Measurements from ENCODE around the gene LSM8. TPM values are rescaled to one million over a fixed set of nuclear protein-coding genes. Genes with fewer than 3 reads are reported as not detected.
"Not testable (repeated sequence)": the region's sequence is repeated elsewhere in the genome, so short reads cannot be mapped to it uniquely, and the experiment has no call there.

The LSM8 gene
- total RNA-seq, 1 donor from 2014 or later: 36.4 TPM

DNA sequence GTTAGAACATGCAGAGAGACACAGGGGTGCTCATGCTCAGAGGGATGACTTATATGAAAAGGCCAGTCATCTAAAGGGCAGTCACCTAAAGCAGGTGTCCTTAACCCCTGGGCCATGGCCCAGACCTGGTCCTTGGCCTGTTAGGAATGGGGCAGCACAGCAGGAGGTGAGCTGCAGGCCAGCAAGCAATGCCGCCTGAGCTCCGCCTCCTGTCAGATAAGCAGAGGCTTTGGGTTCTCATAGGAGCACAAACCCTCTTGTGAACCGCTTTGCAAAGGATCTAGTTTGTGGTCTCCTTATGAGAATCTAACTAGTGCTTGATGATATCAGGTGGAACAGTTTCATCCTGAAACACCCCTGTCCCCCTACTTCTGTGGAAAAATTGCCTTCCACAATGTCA, 55.0 kb downstream of the LSM8 start:
- H3K4me3 Mint-ChIP-seq: no peak overlapping the region
- no peaks in the 10 kb centered on the region for H3K36me3 Mint-ChIP-seq
- H3K9me3 Mint-ChIP-seq: no peaks in the 10 kb centered on the region
- no peak for DNase-seq (ENCODE audit: low spot score in 2 of 2, unreplicated experiment in 2 of 2)
- TF ChIP-seq, protein P1, sequence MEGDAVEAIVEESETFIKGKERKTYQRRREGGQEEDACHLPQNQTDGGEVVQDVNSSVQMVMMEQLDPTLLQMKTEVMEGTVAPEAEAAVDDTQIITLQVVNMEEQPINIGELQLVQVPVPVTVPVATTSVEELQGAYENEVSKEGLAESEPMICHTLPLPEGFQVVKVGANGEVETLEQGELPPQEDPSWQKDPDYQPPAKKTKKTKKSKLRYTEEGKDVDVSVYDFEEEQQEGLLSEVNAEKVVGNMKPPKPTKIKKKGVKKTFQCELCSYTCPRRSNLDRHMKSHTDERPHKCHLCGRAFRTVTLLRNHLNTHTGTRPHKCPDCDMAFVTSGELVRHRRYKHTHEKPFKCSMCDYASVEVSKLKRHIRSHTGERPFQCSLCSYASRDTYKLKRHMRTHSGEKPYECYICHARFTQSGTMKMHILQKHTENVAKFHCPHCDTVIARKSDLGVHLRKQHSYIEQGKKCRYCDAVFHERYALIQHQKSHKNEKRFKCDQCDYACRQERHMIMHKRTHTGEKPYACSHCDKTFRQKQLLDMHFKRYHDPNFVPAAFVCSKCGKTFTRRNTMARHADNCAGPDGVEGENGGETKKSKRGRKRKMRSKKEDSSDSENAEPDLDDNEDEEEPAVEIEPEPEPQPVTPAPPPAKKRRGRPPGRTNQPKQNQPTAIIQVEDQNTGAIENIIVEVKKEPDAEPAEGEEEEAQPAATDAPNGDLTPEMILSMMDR (IDR thresholded peaks at IDR 0.05; ENCODE audit: unreplicated experiment): no peak
- no peak overlapping the region for H3K27ac Mint-ChIP-seq
- H3K27me3 Mint-ChIP-seq (ENCODE audit: low read depth): no peaks in the 10 kb centered on the region
- H3K4me1 Mint-ChIP-seq: no peaks in the 10 kb centered on the region

DNA sequence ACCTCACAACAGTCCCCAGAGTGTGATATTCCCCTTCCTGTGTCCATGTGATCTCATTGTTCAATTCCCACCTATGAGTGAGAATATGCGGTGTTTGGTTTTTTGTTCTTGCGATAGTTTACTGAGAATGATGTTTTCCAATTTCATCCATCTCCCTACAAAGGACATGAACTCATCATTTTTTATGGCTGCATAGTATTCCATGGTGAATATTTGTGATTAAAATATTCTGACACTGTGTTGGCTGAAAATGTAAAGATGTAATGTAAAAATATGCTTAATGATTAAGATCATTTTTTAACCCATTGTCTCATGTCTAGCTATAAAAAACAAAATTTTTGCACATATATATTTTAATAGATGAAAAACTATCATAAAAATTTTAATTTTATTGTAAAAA, 56.4 kb downstream of the LSM8 start:
- not testable (repeated sequence) for H3K27ac Mint-ChIP-seq; H3K4me3 Mint-ChIP-seq; DNase-seq (ENCODE audit: low spot score in 2 of 2, unreplicated experiment in 2 of 2); H3K9me3 Mint-ChIP-seq; H3K36me3 Mint-ChIP-seq; H3K4me1 Mint-ChIP-seq; H3K27me3 Mint-ChIP-seq (ENCODE audit: low read depth)

Other genes starting within 250 kb of the LSM8 start
- gene ANKRD7, start 40.5 kb downstream of the LSM8 start, total RNA-seq: not detected in 3 replicates

All from mesothelial cell of epicardium (in vitro differentiated cells).